Measurements from ENCODE around the gene ILK.

DNA sequence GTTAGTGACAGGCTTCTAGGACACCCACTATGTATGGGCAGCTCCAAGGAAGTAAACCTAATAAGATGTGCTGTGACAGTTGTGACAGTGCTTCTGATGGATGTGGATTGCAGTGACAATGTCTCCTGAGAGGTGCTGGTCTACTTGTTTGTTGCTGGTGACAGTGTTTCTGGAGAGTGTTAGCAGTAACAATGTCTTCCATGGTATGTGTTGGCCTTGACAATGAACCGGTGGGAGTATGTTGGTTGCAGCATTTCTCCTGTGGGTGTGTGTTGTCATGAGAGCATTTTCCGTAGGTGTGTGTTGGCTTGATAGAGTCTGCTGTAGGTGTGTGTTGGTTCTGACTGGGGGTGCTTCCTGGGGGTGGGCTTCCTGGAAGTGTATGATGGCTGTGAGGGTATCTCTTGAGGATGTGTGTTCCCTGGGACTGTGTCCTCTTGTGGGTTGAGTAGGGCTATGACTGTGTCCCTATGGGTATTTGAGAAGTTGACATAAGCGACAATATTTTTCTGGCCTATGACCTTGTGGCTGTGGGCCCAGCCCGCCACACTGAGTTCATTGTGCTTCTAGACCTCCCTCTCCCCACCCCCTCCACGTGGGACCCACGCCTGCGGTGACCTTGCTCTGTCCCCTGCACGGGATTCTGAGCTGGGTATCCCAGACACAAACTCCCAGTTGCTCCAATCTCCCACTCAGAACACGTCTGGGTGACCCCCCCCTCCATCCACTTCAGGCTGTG, 50.9 kb downstream of the ILK start:
- TF ChIP-seq, protein P1, sequence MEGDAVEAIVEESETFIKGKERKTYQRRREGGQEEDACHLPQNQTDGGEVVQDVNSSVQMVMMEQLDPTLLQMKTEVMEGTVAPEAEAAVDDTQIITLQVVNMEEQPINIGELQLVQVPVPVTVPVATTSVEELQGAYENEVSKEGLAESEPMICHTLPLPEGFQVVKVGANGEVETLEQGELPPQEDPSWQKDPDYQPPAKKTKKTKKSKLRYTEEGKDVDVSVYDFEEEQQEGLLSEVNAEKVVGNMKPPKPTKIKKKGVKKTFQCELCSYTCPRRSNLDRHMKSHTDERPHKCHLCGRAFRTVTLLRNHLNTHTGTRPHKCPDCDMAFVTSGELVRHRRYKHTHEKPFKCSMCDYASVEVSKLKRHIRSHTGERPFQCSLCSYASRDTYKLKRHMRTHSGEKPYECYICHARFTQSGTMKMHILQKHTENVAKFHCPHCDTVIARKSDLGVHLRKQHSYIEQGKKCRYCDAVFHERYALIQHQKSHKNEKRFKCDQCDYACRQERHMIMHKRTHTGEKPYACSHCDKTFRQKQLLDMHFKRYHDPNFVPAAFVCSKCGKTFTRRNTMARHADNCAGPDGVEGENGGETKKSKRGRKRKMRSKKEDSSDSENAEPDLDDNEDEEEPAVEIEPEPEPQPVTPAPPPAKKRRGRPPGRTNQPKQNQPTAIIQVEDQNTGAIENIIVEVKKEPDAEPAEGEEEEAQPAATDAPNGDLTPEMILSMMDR (IDR thresholded peaks at IDR 0.05; ENCODE audit: insufficient read depth, low read depth, low read length): no peak
- no peak for TF ChIP-seq EZH2 (IDR thresholded peaks at IDR 0.05; ENCODE audit: insufficient read depth, low read length)
